Right renal cortex interstitium (tissue), 3 donors: ENCODE data around the gene CFHR3. TPM values are rescaled to one million over a fixed set of nuclear protein-coding genes. Genes with fewer than 3 reads are reported as not detected.
"Not testable (repeated sequence)": the region's sequence is repeated elsewhere in the genome, so short reads cannot be mapped to it uniquely, and the experiment has no call there.

Experiments
- DNase-seq, 3 donors: peaks; one replicate each; pipeline ENCODE4 v3.0.0-alpha.2; 2013; ENCODE audit warnings: low read depth in 3 of 3, low spot score in 2 of 3
- polyA plus RNA-seq, 3 donors: library from polyadenylated mRNA; unstranded; fragments of 120-200 nt; gene quantifications; one replicate each; pipeline ENCODE4 v1.2.1, GENCODE V29; 2013; ENCODE audit not compliant: insufficient read length in 3 of 3

CFHR3 gene
- polyA plus RNA-seq = under 1 TPM; 0.17 to 0.28 (median 0.22) TPM

GRCh38 chr1:196774603-196775002 lies at the start of gene CFHR3:
TSS of gene CFHR3 (plus strand) at chr1:196774840. CDS start at chr1:196774887, 47 bp downstream.
- no peak for DNase-seq

DNA sequence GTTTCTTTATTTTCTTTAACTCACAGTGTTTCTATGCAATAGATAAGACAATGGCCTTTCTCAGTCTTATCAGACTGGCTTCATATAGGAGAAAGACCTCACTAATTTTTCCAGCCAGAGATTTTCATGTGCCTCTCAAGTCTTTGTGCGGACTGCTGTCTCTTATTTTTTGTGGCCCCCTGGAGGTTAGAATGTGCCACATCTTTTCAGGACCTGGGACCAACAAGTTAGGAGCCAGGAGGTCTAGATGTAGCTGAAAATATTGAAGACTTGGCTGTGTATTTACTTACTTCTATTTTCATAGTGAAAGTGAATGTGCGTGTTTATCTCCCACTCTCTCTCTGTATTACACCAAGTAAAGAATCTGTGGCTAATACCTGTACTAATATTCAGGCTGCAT lies 42.1 kb upstream of the CFHR3 start:
- DNase-seq = no peak

DNA sequence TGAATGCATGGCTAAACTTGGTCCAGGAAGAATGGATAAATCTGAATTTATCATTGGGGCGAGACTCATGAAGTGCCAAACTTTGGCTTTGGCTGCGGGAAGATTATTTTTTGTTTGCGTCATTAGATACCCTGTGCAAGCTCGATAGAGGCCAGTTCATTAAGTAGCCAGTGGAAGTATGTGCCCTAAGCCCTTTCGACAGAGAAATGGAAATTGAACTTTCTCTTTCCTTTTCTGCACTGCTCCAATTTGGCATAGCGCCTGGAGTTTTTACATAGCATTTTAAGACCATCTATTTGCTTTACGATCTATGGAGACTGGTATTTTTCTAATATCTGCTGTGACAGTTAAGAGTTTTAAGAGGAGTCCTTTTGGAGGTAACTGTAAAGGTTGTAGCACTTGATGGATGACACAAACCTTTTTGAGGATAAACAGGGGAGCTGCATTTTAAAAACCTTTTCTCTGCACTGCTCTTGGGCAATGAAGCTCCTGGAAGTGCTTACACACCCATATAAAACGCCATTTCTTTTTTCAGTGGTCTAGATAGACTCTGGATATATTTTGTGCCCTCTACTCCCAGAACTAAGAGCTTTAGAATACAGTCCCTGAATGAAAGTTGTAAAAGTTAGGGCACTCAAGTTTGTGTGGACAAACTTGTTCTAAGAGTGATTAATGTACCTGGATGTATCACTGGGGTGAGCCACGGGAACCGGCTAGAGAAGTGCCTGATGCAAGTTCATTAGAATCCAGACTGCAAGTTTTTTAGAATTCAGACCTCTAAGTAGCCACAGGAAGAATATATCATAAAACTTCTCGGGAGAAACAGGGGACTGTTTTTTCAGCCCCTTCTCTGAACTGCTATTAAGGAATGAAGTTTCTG lies 41.3 kb upstream of the CFHR3 start:
- no peak for DNase-seq

DNA sequence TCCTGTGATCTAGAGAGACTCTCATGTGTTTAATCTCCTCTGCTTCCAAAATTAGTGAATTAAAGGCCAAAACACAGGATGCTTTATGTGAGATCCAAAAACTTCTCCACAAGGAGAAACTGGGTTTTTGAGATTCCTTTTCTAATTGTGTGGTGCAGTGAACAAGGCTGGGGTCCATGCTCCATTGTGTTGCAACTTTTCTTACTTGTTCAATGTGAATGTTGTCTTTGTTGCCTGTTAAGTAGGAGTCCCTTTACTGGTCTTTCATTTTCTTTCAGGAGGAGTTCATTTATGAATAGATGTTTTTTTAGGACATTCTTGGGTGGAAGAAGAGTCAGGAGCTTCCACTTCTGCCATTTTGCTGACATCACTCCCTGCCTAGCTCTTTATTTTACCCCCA lies 40.6 kb upstream of the CFHR3 start:
- no peak for DNase-seq

DNA sequence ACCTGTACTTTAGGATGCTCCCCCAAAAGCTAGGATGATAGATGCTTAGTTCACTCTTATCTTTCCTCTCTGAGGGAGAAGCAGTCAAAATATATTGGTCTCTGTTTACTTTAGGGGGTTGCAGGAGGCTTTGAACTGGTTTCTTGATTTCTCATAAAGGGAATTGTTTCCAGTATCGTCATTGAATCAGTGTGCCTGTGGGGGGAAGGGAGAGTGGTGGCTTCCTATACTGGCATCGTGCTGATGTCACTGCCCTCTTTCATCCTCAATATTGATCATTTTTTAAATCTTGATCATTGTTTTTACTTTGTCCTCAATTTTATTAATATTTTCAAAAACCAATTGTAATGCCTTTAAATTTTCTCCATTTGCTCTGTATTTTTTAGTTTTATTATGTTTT lies 40.2 kb upstream of the CFHR3 start:
- no peak for DNase-seq

GRCh38 chr1:196738730-196739129 lies 35.9 kb upstream of the CFHR3 start:
- no peak for DNase-seq

- not testable (repeated sequence) for DNase-seq
Measured at GRCh38 chr1:196743244-196743643, 31.4 kb upstream of the CFHR3 start.

DNA sequence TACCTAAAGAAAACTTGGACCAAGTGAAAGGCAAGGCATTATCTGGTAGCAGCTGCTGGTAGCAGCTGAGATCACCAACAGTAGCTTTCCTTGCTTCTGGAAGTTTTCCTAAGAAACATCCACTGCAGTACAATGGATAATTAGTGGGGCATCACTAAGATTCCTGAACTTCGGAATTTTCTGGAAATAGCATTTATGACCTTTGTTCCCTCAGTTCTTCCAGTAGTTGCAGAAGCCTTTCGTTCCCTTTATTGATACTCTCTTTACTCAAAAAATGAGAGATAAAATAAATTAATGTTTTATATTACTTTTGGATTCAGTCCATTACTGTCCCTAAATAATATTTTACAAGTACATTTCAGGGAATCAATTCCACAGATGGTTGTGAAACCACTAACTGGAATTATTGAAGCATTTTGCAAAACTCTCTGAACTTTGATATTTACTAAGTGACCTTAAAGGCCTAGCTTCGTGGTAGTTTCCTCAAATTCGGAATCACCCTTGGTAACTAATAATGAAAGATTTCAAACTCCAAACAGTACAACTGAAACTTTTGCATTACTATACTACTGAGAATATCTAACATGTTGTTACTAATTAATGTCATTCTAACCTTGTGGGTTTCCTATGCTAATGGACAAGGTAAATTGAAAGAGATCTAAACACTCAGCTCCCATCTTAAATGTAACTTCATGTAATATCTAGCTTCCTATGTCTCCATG lies 9.5 kb upstream of the CFHR3 start:
- DNase-seq = not testable (repeated sequence)

GRCh38 chr1:196769823-196770222 lies 4.8 kb upstream of the CFHR3 start:
- not testable (repeated sequence) for DNase-seq

- DNase-seq = no peak
Measured at GRCh38 chr1:196773713-196774112, 927 bp upstream of the CFHR3 start.

DNA sequence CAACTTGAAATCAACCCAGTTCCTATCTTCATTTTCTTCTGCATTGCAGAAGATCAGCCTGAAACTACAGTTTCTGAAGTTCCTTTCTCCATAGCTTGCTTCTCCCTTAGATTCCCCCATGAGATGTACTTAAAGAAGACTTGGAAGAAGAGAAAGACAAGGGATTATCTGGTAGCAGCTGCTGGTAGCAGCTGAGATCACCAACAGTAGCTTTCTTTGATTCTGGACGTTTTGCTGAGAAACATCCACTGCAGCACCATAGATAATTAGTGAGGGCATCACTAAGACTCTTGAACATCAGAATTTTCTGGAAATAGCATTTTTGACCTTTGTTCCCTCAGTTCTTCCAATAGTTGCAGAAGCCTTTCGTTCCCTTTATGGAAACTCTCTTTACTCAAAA lies 465 bp upstream of the CFHR3 start:
- DNase-seq = no peak

DNA sequence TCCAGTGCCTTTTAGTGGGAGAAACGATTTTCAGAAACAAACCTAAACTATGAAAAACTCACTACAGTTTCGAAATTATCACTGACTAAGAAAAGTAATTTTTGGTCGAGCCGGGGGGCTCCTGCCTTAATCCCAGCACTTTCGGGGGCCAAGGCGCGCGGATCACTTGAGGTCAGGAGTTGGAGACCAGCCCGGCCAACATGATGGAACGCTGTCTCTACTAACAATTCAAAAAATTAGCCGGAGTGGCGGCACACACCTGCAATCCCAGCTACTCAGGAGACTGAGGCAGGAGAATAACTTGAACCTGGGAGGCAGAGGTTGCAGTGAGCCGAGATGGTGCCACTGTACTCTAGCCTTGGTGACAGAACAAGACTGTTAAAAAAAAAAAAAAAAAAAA lies 3.0 kb downstream of the CFHR3 start:
- DNase-seq = no peak

GRCh38 chr1:196779093-196779492 lies 4.5 kb downstream of the CFHR3 start:
- no peak for DNase-seq

GRCh38 chr1:196791252-196791651 lies 16.6 kb downstream of the CFHR3 start:
- not testable (repeated sequence) for DNase-seq

GRCh38 chr1:196794103-196794502 lies 19.5 kb downstream of the CFHR3 start:
- DNase-seq = not testable (repeated sequence)

- DNase-seq = no peak
Measured at GRCh38 chr1:196797891-196798290, 23.3 kb downstream of the CFHR3 start.

DNA sequence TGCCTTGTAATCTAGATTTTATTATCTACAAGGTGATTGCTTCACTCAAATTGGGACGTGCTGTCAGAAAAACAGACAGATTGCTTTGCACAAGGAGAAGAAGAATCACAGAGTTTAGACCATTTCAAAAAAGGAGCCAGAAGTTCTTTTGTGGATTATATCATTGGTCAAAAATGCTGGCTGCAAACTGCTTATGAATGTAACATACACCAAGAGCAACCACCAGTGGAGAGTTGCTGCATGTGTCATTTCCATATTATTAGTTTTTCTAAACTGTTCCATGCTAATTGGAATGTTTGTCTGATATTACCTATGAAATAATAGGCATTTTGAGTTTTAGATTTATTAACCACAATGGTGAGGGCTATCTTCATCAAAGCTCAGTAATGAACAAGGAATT lies 27.3 kb downstream of the CFHR3 start:
- DNase-seq = not testable (repeated sequence)

DNA sequence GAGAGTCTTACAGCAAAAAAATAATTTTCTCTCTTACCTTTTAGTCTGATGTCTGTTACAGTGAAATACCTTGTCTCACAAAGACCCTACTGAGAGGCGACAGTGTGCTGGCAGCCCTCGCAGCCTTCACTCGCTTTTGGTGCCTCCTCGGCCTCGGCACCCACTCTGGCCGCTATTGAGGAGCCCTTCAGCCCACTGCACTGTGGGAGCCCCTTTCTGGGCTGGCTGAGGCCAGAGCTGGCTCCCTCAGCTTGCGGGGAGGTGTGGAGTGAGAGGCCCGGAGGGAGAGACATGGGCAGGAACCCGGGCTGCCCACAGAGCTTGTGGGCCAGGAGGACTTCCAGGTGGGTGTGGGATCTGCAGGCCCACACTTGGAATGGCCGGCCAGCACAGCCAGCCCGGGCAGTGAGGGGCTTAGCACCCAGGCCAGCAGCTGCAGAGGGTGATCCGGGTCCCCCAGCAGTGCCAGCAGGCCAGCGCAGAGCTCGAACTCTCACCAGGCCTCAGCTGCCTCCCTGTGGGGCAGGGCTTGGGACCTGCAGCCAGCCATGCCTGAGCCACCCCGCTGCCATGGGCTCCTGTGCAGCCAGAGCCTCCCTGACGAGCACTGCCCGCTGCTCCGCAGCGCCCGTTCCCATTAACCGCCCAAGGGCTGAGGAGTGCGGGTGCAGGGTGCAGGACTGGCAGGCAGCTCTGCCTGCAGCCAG lies 34.0 kb downstream of the CFHR3 start:
- DNase-seq = no peak

- DNase-seq = not testable (repeated sequence)
Measured at GRCh38 chr1:196817442-196817841, 42.8 kb downstream of the CFHR3 start.

GRCh38 chr1:196819531-196819930 lies 44.9 kb downstream of the CFHR3 start, which contains the start of gene CFHR1:
TSS of gene CFHR1 (plus strand) at chr1:196819731. CDS start at chr1:196819845, 114 bp downstream.
- not testable (repeated sequence) for DNase-seq

DNA sequence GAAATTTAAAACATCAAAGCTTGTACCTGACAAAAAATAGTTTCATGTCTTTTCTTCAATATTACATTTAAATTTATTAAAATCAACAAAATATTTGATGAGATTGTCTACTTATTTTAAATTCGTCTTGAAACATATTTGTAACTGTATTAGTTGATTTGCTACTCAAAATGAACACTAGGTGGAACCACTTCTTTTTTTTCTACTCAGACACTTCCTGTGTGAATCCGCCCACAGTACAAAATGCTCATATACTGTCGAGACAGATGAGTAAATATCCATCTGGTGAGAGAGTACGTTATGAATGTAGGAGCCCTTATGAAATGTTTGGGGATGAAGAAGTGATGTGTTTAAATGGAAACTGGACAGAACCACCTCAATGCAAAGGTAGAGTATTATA lies 53.2 kb downstream of the CFHR3 start:
- DNase-seq = peak in 1 of 3 donors; percentile 1
